Measurements from ENCODE around the gene C2CD2L.
"Not testable (repeated sequence)": the region's sequence is repeated elsewhere in the genome, so short reads cannot be mapped to it uniquely, and the experiment has no call there.

Gene C2CD2L

DNA sequence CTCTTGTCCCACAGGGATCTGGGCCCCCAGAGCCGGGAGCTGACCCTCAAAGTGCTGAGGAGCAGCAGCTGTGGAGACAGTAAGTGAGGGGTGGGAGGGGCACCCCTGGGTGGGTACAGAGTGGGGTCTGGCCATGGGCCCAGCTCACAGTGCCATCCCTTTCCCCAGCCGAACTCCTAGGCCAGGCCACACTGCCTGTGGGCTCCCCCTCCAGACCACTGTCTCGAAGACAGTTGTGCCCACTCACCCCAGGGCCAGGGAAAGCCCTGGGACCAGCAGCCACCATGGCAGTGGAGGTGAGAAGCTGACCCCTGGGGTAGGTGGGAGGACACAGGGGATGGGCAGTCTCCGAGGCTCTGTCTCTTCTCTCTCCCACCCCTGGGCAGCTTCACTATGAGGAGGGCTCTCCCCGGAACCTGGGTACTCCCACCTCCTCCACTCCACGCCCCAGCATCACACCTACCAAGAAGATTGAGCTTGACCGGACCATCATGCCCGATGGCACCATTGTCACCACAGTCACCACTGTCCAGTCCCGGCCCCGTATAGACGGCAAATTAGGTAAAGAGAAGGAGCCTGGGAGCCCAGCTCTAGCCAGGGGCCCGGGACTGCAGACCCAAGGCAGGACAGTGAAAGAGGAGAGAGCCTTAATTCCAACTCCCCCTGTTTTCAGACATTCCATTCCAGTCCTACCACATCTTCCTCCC, 5.3 kb downstream of the C2CD2L start:
- in situ Hi-C loops (cut with HindIII; ENCODE audit: low sequenced_read_pairs), result loop anchor here (25.0 kb wide), 1 partner anchor 150 kb away; no protein-coding TSS in a partner anchor

DNA sequence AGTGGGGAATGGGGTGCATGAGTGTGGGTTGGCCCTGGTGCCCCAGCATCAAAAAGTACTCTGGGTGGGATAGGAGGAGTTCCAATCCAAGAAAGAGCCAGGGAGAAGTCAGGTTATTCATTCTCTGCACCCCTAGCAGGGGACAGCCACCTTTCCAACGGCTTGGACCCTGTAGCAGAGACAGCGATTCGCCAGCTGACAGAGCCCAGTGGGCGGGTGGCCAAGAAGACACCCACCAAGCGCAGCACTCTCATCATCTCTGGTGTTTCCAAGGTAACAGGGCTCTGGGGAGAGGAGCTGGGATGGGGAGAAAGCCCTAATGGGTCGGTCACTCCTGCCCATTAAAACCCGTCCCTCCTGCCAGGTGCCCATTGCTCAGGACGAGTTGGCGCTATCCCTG, 6.6 kb downstream of the C2CD2L start:
- in situ Hi-C loops (cut with HindIII; ENCODE audit: low sequenced_read_pairs), result loop anchor here (25.0 kb wide), 1 partner anchor 149 kb away; no protein-coding TSS in a partner anchor

DNA sequence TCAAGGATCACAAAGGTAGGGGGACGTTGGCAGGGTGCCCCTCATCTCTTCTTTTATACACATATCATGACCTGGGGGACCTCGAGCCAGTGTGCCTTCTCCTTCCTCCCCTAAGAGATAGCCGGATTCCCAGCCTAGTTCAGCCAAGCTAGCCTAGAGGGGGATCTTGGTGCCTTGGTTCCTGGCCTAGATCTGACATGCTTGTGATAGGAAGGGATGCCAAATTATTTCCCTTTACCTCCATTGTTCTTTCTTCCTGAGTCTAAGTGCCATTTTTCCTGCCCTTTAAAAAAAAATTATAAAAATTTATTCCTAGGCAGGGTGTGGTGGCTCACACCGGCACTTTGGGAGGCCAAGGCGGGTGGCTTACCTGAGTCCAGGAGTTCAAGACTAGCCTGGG, 7.2 kb downstream of the C2CD2L start:
- in situ Hi-C loops (cut with HindIII; ENCODE audit: low sequenced_read_pairs), result loop anchor here (25.0 kb wide), 1 partner anchor 148 kb away; no protein-coding TSS in a partner anchor

DNA sequence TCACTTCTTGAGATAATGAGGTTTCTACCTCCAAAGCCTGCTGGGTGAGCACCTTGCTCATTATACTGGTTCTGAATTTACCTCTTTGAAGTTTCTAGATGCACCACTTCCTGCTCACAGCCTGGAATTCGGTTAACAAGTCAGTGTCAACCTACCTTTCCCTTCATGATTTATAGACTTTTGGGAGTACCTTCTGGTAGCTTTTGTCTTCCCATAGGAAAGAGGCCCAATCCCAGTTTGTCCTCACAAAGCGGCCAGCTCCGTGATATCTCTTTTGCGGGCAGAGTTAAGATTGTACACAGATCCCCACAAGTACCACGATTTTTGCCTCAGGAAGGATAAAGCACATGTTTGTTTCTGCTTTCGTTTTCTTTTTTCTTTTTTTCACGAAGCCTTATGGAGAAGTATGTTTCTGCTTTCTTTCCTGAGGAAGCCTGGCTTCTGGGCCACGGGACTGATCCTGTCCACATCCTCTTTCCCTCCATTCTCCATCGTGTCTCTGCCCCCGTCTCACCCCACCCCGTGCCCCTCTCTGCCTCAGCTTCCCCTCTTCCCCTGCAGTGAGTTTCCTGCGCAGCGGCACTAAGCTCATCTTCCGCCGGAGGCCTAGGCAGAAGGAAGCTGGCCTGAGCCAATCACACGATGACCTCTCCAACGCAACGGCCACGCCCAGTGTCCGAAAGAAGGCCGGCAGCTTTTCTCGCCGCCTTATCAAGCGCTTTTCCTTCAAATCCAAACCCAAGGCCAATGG, 8.5 kb downstream of the C2CD2L start:
- in situ Hi-C loops (cut with HindIII; ENCODE audit: low sequenced_read_pairs), result loop anchor here (25.0 kb wide), 1 partner anchor 147 kb away; no protein-coding TSS in a partner anchor

DNA sequence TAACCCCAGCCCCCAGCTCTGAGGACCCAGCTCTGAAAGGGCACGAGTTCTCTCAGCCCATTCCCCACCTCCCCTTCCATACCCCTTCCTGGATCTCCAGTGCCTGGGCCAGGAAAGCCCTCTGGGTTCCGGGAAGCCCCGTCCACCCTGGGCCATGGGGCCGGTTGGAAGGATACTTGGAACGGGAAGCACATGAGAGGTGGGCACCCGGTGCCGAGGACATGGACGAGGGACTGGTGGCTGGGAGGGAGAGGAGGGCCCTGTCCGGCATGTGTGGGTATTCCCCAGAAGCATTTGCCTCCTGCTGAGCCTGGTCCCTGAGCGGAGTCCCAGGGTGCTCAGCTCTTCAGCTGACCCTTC, 9.1 kb downstream of the C2CD2L start:
- in situ Hi-C loops (cut with HindIII; ENCODE audit: low sequenced_read_pairs), result loop anchor here (25.0 kb wide), 1 partner anchor 146 kb away; no protein-coding TSS in a partner anchor

DNA sequence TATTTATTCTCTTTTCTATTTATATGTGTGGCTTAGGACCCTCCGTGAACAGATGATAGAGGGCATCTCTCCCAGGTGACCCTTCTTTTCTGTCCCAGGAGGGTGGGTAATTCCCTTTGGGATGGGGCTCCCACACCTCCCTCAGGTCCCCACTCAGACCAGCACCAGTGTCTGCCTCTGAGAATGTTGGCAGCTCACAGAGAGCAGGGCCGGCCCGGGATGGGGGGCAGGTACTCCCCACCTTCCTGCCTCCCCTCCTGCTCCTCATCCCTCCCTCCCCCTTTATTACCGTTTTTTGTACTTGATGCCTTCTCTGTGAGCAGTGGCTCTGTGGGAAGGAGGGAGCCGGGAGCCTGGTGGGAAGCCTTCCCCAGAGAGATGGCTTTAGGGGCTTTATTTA, 9.5 kb downstream of the C2CD2L start:
- in situ Hi-C loops (cut with HindIII; ENCODE audit: low sequenced_read_pairs), result loop anchor here (25.0 kb wide), 1 partner anchor 146 kb away; no protein-coding TSS in a partner anchor

DNA sequence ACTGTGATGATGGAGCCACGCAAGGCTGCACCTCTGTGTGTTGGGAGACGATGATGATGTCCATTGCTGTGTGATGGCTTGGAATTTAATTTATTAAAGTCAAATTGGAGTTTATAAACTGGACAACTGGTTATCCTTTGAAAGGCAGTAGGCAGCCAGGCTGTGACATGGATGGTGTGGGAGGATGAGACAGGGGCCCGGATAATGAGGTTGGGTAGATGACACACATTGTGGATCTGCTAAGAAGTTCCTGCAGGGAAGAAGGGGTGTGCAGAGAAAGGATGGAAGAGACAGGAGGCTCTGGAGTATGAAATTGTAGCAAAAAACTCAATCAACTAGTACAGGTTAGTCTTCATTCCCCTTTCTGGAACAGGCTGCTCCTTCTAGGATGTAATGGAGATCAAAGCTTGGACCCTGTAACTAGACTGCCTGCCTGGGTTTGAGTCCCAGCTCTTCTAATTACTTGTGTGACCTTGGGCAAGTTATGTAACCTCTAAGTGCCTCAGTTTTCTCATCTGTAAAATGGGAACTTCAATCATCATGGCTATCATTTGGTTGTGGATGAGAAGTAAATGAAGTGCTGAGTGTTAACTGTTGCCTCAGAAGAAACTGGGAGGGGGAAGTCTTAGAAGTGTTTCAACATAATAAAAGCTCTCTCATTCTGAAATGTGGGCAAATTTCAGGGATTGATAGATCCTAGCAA, 10.0 kb downstream of the C2CD2L start:
- in situ Hi-C loops (cut with HindIII; ENCODE audit: low sequenced_read_pairs), result loop anchor here (25.0 kb wide), 1 partner anchor 145 kb away; no protein-coding TSS in a partner anchor

DNA sequence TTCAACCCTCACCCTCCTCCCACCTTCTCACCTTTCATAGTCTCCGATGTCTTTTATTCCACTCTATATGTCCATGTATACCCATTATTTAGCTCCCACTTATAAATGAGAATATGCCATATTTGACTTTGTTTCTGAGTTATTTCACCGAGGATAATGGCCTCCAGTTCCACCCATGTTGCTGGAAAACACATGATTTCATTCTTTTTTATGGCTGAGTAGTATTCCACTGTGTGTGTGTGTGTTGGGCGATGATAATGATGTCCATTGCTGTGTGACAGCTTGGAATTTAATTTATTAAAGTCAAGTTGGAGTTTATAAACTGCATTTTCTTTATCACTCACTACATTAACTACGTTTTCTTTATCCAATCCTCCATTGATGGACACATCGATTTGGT, 11.1 kb downstream of the C2CD2L start:
- in situ Hi-C loops (cut with HindIII; ENCODE audit: low sequenced_read_pairs), result loop anchor here (25.0 kb wide), 1 partner anchor 144 kb away; no protein-coding TSS in a partner anchor

DNA sequence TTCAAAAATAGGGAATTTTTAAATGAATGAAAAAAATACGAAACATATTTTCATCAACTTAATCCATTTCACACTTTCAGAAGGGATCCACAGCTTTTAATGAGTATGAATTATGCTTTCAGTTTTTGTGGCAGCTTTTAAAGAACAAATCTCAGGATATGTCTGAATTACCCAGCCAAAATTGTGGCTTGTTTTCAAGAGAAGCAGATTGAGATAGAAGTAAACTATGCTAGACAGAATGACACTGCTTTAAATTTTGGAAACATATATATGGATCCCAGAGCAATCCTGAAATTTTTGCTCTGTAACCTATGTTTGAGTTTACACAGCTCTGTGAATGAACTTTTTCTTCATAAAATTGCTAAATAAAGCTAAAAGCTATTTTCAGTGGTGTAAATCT, 11.8 kb downstream of the C2CD2L start:
- in situ Hi-C loops (cut with HindIII; ENCODE audit: low sequenced_read_pairs), result loop anchor here (25.0 kb wide), 1 partner anchor 143 kb away; no protein-coding TSS in a partner anchor

DNA sequence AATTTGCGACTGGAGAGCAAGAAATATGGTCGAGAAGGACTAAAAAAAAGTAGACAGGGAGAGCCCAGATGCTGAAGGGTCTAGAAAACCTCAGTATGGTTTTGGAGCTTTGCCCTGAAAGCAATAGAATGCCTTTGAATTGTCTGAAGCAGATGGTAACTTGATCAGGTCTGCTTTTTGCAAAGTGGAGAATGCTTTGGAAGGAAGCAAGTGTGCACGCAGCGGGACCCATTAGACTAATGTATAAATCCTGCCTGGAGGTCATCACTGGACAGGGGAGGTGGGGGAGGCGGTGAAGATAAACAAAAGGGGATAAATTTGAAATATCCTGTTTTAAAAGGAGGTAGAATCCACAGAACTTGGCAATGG, 13.5 kb downstream of the C2CD2L start:
- in situ Hi-C loops (cut with HindIII; ENCODE audit: low sequenced_read_pairs), result loop anchor here (25.0 kb wide), 1 partner anchor 142 kb away; no protein-coding TSS in a partner anchor

DNA sequence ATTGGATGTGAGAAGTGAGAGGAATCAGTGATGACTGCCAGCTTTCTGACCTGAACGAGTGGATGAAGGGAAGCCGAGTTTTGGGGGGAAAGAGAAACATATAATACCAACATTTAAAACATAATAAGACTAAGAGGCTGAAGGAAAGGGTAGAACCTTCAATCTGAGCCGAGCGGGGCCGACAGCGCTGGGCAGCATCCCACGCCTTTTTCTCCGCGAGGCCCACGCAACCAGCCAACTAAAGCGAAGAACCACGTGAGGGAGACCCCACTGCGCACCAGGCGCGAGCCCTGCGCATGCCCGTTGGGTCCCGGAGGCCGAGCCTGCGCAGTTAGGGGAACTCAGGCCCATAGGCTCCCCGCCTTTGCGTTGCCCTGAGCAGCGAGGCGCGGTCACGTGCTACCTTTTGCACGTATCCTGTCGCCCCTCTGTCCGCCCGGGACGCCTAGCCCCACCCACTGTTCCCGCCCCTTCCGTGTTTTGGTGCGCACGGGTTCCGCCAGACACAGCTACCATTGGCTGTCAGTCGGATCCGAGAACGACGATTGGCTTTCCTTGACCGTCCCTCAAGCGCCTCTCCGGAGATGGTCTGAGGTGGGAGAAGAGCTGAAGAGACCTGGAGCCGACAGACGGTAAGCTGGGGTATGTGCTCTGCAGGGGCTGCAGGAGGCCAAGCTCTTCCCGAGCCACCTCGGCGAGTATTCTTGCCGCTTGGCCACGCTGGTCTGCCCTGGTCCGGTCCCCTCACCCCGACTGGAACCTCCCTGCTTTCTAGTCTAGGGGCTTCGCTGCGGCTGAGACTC, 14.1 kb downstream of the C2CD2L start, which contains the start of gene HINFP:
HINFP (plus strand) TSS at position 573 of the 803 bp plus-strand sequence. CDS start 5,365 bp downstream, outside the sequence.
- in situ Hi-C loops (cut with HindIII; ENCODE audit: low sequenced_read_pairs), result loop anchor here (25.0 kb wide), 1 partner anchor 141 kb away; no protein-coding TSS in a partner anchor

DNA sequence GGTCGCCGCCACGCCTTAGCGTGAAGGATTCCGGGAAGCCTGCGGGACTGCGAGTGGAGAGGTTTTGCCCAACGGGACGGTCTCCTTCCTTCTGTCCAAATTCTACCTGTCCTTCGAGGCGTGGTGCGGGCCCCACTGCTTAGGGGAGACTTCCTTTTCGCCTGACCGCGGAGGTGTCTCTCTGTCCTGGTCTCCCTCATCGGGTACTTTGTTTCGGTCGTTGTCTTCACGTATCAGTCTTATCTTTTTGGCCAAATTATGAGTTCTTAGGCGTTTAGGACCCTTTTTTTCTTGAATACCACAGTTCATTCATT, 14.6 kb downstream of the C2CD2L start:
- in situ Hi-C loops (cut with HindIII; ENCODE audit: low sequenced_read_pairs), result loop anchor here (25.0 kb wide), 1 partner anchor 141 kb away; no protein-coding TSS in a partner anchor

DNA sequence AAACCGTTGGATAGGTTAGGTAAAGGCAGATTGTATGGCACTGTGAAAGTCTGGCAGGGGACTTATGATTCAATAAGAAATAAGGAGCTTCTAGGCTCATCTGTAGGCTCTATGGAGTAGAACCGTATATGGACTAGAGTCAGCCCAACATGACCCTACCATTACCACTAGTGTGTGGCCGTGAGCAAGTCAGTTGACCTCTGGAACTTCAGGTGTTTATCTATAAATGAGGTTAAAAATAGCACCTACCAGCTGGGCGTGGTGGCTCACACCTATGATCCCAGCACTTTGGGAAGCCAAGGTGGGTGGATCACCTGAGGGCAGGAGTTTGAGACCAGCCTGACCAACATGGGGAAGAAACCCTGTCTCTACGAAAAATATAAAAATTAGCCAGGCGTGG, 18.7 kb downstream of the C2CD2L start:
- in situ Hi-C loops (cut with HindIII; ENCODE audit: low sequenced_read_pairs), result no loop called here

DNA sequence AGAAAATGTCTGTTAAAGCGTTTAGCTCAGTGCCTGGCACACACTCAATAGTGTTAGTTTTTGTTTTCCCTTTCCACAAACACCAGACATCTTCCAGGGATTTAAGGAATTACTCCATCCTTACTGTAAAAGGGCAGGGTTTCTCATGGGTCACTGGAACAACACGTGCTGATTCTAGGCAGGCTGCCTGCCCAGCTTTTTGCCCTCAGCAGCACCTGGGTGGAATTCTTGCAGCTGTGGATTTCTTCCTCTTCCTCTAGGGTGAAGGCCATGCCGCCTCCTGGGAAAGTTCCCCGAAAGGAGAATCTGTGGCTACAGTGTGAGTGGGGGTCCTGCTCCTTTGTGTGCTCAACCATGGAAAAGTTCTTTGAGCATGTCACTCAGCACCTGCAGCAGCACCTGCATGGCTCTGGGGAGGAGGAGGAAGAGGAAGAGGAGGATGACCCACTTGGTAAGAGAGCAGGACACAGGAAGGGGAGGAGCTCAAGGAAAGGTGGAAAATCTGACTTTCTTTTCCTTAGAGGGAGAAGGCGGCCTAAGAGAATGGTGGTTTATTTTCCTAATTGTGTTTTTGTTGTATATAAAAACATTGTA, 19.6 kb downstream of the C2CD2L start:
- in situ Hi-C loops (cut with HindIII; ENCODE audit: low sequenced_read_pairs), result no loop called here

DNA sequence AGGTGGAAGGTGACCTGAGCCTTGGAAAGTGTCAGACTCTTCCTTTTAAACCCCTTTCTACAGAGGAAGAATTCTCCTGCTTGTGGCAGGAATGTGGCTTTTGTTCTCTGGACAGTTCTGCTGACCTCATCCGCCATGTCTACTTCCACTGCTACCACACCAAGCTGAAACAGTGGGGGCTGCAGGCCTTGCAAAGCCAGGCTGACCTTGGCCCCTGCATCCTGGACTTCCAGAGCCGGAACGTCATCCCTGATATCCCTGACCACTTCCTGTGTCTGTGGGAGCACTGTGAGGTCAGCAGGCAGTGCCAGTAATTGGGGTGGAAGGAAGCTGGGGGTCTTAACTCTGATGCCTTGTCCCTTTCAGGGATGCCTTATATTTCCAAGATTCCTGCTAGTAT, 23.5 kb downstream of the C2CD2L start:
- in situ Hi-C loops (cut with HindIII; ENCODE audit: low sequenced_read_pairs), result no loop called here

DNA sequence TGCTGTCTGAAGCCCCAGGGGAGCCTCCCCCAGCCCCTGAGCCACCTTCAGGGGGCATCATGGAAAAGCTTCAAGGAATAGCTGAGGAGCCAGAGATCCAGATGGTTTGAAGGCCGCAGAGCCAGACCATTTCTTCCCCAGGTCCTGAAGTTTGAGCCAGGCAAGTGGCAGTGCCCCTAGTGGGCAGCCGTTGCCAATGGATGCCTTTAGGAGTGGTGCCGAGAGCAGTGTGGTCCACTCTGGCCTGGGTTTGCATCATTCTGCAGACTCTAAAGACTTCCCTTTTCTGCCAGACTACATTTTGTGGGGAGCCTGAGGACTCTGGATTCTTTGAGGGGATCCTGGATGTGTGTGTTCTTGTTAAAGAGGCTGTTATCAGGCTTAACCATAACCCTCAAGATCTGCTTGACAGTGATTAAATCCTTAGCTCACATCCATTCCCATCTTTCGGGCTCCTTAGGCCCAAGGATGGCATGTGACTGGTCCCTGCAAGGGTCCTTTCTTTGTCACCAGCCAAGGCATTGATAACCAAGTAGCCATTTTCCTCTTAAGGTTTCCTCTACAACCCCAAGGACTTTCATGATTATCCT, 27.3 kb downstream of the C2CD2L start:
- in situ Hi-C loops (cut with HindIII; ENCODE audit: low sequenced_read_pairs), result no loop called here

DNA sequence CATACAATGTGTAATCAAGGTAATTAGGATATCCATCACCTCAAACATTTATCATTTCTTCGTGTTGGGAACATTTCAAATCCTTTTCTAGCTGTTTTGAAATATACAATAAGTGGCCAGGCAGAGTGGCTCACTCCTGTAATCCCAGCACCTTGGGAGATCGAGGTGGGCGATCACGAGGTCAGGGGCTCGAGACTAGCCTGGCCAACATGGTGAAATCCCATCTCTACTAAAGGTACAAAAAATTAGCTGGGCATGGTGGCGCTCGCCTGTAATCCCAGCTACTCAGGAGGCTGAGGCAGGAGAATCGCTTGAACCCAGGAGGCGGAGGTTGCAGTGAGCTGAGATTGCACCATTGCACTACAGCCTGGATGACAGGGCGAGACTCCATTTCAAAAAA, 32.1 kb downstream of the C2CD2L start:
- in situ Hi-C loops (cut with HindIII; ENCODE audit: low sequenced_read_pairs), result not testable (repeated sequence)

DNA sequence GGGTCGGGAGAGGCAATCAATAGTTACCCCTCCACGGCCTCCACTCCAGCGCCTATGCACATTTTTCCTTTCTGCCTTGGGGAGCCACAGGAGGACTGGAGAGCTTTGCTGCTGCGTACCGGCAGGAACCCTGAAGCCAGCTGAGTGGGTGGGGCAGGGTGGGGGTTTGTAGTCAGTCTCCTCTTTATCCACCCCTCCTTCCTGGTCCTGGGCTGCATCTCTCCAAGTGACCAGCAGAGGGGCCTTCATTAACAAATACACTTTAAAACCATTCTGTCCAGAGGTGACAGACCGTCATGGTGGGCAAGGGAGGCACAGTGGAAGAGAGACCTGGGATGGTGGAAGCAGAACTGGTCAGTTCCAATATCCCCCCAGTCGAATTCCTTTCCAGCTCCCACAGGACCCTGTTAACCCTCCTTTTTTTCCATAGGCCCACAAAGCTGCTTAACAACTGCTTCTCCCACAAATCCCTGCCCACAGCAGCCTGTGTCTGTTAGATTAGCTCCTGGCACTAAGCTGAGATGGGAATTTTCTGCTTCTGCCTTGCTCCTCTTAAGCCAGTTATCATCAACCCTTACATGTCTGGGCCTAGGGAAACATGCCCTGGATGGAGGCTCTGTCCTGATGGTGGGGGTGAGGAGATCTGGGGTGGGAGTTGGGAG, 37.8 kb downstream of the C2CD2L start:
- in situ Hi-C loops (cut with HindIII; ENCODE audit: low sequenced_read_pairs), result no loop called here

DNA sequence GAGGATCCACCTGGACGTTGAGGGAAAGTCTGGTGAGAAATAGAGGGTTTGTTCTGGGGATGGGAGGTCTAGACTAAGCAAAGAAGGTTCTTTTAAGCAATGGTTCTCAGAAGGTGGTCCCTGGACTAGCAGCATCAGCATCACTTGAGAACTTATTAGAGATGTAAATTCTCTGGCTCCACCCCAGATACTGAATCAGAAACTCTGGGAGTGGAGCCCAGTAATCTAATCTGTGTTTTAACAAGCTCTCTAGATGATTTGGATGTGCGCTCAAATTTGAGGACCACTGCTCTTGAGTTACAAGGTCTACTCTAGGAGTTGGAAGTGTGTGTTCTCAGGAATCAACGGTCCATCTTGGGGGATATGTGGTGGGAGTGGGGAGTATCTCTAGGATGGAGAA, 38.4 kb downstream of the C2CD2L start:
- in situ Hi-C loops (cut with HindIII; ENCODE audit: low sequenced_read_pairs), result no loop called here
